ENCODE measurements around the gene CPNE9.

DNA sequence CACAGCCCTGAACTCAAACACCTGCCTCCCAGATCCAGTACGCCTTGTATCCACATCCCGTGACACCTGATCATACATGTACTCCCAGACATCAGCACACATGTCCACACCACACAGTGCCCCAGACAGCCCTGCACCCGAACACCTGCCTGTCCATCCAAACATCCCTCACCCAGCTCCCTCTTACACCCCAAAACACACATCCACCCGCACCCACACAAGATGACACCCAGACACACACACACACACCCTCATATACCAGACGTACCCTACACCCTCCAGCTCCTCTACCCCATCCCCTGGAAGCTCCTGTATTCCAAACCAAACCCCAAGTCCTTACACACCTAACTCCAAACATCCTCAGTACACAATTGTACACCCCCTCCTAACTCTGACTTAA lies 65.4 kb downstream of the CPNE9 start:
- TF ChIP-seq FOXM1 (IDR thresholded peaks at IDR 0.05; ENCODE audit: borderline replicate concordance) (no peak), HDGF (IDR thresholded peaks at IDR 0.05; ENCODE audit: borderline replicate concordance) (no peak), SUZ12 (IDR thresholded peaks at IDR 0.05) (no peak), SP1 (IDR thresholded peaks at IDR 0.05) (no peak), ELF4 (IDR thresholded peaks at IDR 0.05) (no peak), BHLHE40 (IDR thresholded peaks at IDR 0.05; ENCODE audit: borderline replicate concordance) (no peak), ARNT (IDR thresholded peaks at IDR 0.05) (no peak)
- TF ChIP-seq, protein P1, sequence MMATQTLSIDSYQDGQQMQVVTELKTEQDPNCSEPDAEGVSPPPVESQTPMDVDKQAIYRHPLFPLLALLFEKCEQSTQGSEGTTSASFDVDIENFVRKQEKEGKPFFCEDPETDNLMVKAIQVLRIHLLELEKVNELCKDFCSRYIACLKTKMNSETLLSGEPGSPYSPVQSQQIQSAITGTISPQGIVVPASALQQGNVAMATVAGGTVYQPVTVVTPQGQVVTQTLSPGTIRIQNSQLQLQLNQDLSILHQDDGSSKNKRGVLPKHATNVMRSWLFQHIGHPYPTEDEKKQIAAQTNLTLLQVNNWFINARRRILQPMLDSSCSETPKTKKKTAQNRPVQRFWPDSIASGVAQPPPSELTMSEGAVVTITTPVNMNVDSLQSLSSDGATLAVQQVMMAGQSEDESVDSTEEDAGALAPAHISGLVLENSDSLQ (IDR thresholded peaks at IDR 0.05), result no peak
